ENCODE data around the gene PDCD11.
"Not testable (repeated sequence)": the region's sequence is repeated elsewhere in the genome, so short reads cannot be mapped to it uniquely, and the experiment has no call there.

Gene PDCD11, protein sequence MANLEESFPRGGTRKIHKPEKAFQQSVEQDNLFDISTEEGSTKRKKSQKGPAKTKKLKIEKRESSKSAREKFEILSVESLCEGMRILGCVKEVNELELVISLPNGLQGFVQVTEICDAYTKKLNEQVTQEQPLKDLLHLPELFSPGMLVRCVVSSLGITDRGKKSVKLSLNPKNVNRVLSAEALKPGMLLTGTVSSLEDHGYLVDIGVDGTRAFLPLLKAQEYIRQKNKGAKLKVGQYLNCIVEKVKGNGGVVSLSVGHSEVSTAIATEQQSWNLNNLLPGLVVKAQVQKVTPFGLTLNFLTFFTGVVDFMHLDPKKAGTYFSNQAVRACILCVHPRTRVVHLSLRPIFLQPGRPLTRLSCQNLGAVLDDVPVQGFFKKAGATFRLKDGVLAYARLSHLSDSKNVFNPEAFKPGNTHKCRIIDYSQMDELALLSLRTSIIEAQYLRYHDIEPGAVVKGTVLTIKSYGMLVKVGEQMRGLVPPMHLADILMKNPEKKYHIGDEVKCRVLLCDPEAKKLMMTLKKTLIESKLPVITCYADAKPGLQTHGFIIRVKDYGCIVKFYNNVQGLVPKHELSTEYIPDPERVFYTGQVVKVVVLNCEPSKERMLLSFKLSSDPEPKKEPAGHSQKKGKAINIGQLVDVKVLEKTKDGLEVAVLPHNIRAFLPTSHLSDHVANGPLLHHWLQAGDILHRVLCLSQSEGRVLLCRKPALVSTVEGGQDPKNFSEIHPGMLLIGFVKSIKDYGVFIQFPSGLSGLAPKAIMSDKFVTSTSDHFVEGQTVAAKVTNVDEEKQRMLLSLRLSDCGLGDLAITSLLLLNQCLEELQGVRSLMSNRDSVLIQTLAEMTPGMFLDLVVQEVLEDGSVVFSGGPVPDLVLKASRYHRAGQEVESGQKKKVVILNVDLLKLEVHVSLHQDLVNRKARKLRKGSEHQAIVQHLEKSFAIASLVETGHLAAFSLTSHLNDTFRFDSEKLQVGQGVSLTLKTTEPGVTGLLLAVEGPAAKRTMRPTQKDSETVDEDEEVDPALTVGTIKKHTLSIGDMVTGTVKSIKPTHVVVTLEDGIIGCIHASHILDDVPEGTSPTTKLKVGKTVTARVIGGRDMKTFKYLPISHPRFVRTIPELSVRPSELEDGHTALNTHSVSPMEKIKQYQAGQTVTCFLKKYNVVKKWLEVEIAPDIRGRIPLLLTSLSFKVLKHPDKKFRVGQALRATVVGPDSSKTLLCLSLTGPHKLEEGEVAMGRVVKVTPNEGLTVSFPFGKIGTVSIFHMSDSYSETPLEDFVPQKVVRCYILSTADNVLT (N-terminal part only)

GRCh38 chr10:103396067-103396788 is at the start of gene PDCD11, which contains the start of gene ATP5MK:
Gene PDCD11 (plus strand): TSS chr10:103396626. CDS start chr10:103398427, 1,801 bp downstream.
Gene ATP5MK (minus strand): TSS chr10:103396475. CDS start chr10:103392457, 4,018 bp downstream.
- DNase-seq (ENCODE audit: low read depth) = peak; percentile 99
- H3K4me3 ChIP-seq (replicated peaks; ENCODE audit: low read depth, low read length) = peak within 1 kb of the TSS; percentile 99
- TF ChIP-seq, protein P1, sequence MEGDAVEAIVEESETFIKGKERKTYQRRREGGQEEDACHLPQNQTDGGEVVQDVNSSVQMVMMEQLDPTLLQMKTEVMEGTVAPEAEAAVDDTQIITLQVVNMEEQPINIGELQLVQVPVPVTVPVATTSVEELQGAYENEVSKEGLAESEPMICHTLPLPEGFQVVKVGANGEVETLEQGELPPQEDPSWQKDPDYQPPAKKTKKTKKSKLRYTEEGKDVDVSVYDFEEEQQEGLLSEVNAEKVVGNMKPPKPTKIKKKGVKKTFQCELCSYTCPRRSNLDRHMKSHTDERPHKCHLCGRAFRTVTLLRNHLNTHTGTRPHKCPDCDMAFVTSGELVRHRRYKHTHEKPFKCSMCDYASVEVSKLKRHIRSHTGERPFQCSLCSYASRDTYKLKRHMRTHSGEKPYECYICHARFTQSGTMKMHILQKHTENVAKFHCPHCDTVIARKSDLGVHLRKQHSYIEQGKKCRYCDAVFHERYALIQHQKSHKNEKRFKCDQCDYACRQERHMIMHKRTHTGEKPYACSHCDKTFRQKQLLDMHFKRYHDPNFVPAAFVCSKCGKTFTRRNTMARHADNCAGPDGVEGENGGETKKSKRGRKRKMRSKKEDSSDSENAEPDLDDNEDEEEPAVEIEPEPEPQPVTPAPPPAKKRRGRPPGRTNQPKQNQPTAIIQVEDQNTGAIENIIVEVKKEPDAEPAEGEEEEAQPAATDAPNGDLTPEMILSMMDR (IDR thresholded peaks at IDR 0.05; ENCODE audit: low read length, missing control alignments) = peak; percentile 17

DNA sequence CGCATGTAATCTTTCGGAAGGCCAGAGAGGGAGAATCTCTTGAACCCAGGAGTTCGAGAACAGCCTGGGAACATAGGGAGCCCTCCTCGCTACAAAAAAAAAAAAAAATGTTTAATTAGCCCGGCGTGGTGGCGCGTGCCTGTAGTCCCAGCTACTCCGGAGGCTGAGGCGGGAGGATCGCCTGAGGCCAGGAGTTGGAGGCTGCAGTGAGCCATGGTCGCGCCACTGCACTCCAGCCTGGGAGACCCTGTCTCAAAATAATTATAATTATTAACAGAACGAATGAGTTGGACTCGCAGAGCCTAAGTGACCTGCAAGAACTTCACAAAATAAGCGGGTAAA is 46.3 kb upstream of the PDCD11 start:
- peak overlapping the region; percentile 74 for H3K4me3 ChIP-seq (replicated peaks; ENCODE audit: low read depth, low read length)
- DNase-seq (ENCODE audit: low read depth) = peak; percentile 5
- TF ChIP-seq, protein P1 (IDR thresholded peaks at IDR 0.05; ENCODE audit: low read length, missing control alignments) = no peak

GRCh38 chr10:103350517-103351260 is 45.7 kb upstream of the PDCD11 start, which contains the start of gene PCGF6:
Gene PCGF6 (minus strand): TSS chr10:103351140. CDS start chr10:103351066, 74 bp downstream.
- DNase-seq (ENCODE audit: low read depth) = peak; percentile 81
- peak within 1 kb of the TSS; percentile 74 for H3K4me3 ChIP-seq (replicated peaks; ENCODE audit: low read depth, low read length)
- TF ChIP-seq, protein P1 (IDR thresholded peaks at IDR 0.05; ENCODE audit: low read length, missing control alignments) = no peak

DNA sequence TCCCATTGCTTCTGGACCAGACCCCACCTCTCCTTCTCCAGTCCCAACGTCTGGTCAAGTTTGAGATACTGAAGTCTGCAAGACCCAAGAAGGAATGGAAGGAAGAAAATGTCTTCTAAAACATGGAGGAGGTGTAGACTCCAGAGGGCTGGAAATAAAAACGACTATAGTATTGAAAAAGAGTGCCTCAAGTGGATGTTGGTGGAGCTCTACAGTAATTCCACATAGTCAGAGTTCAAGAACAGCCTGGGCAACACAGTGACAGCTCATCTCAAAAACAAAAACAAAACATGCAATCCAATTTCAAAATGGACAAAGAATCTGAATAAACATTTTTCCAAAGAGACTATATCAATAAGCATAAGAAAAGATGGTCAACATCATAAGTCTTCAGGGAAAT is 43.1 kb upstream of the PDCD11 start:
- TF ChIP-seq, protein P1 (IDR thresholded peaks at IDR 0.05; ENCODE audit: low read length, missing control alignments) = no peak
- DNase-seq (ENCODE audit: low read depth) = no peak
- H3K4me3 ChIP-seq (replicated peaks; ENCODE audit: low read depth, low read length) = no peak overlapping the region

- H3K4me3 ChIP-seq (replicated peaks; ENCODE audit: low read depth, low read length); DNase-seq (ENCODE audit: low read depth): not testable (repeated sequence)
Measured at GRCh38 chr10:103354567-103354966, 41.9 kb upstream of the PDCD11 start.

DNA sequence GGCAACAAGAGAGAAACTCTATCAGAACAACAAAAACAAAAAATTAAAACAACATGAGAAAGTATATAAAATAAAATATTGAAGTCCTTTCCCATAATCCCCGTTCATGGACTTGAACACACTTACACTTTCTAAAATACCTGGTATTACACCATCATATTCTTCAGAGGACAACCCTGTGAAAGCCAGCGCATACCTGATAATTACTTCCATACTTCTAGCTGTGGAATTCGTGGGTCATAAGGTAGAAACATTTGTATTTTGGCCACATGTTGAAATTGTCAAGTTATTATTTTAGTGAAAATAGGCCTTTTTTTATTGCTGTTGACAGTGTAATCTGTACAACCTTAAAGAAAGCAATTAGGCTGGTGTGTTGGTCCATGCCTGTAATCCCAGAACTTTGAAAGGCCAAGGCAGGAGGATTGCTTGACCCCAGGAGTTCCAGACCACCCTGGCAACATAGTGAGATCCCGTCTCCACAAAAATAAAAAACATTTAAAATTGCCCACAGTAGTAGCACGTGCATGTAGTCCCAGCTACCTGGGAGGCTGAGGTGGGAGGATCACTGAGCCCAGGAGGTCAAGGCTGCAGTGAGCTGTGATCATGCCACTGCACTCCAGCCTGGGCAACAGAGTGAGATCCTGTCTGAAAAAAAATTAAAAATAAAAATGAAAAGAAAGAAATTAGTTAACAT is 40.4 kb upstream of the PDCD11 start:
- TF ChIP-seq, protein P1 (IDR thresholded peaks at IDR 0.05; ENCODE audit: low read length, missing control alignments) = no peak
- H3K4me3 ChIP-seq (replicated peaks; ENCODE audit: low read depth, low read length) = no peak overlapping the region
- no peak for DNase-seq (ENCODE audit: low read depth)

- H3K4me3 ChIP-seq (replicated peaks; ENCODE audit: low read depth, low read length); DNase-seq (ENCODE audit: low read depth): not testable (repeated sequence)
Measured at GRCh38 chr10:103359493-103359892, 36.9 kb upstream of the PDCD11 start.

- DNase-seq (ENCODE audit: low read depth); H3K4me3 ChIP-seq (replicated peaks; ENCODE audit: low read depth, low read length): not testable (repeated sequence)
Measured at GRCh38 chr10:103360791-103361190, 35.6 kb upstream of the PDCD11 start.
